WTC11 (cell line): ENCODE measurements around the gene EIF4H. TPM values are rescaled to one million over a fixed set of nuclear protein-coding genes. Genes with fewer than 3 reads are reported as not detected.

Experiments
- ATAC-seq: fragments of 200-7000 bp; cut with Tn5 transposase; 2 replicates; pipeline ENCODE4 v1.10.0; 2021; ENCODE audit warnings: mild to moderate bottlenecking, moderate library complexity
- CTCF ChIA-PET: fragments of 300-600 bp; sonication (Branson Sonifier 250); formaldehyde crosslinking; loops from one replicate; lab custom pipeline; 2021; ENCODE audit warnings: antibody characterized with exemption; lab: Charles Lee
- POLR2A ChIA-PET: fragments of 350-600 bp; sonication (Branson Sonifier 250); formaldehyde crosslinking; loops from one replicate; lab custom pipeline; 2021; ENCODE audit warnings: antibody characterized with exemption; lab: Charles Lee
- DNase-seq: peaks from one replicate; pipeline ENCODE4 v3.0.0; 2021; ENCODE audit warnings: low spot score
- H3K27ac Mint-ChIP-seq: 2 replicates; pipeline ENCODE4 v1.8.0; 2021; ENCODE audit warnings: mixed read lengths
- H3K27me3 Mint-ChIP-seq: 2 replicates; pipeline ENCODE4 v1.8.0; 2021; ENCODE audit warnings: low read depth, mild to moderate bottlenecking, moderate library complexity, mixed read lengths
- H3K36me3 Mint-ChIP-seq: 2 replicates; pipeline ENCODE4 v1.8.0; 2021; ENCODE audit warnings: mixed read lengths
- H3K4me1 Mint-ChIP-seq: 2 replicates; pipeline ENCODE4 v1.8.0; 2022; ENCODE audit warnings: mixed read lengths
- H3K4me3 Mint-ChIP-seq: 2 replicates; pipeline ENCODE4 v1.8.0; 2021; ENCODE audit warnings: mild to moderate bottlenecking, moderate library complexity, mixed read lengths
- H3K9me3 Mint-ChIP-seq: 2 replicates; pipeline ENCODE4 v1.8.0; 2021; ENCODE audit warnings: mixed read lengths
- CREB1 ChIP-seq: sonication (generic); formaldehyde crosslinking; IDR thresholded peaks from 2 replicates; pipeline ENCODE4 v1.8.0; 2023; ENCODE audit warnings: mild to moderate bottlenecking, missing genetic modification reagents
- CREM ChIP-seq: sonication (generic); formaldehyde crosslinking; IDR thresholded peaks from 2 replicates; pipeline ENCODE4 v1.8.1; 2022; ENCODE audit warnings: mild to moderate bottlenecking, missing genetic modification reagents, moderate library complexity
- HMGA2 ChIP-seq: fragments of 250-450 bp; sonication (Bioruptor Pico); IDR thresholded peaks from 2 replicates; pipeline ENCODE4 v1.4.0; 2021; ENCODE audit warnings: mild to moderate bottlenecking, moderate library complexity
- JUN ChIP-seq: sonication (generic); formaldehyde crosslinking; IDR thresholded peaks from 2 replicates; pipeline ENCODE4 v1.8.0; 2023; ENCODE audit warnings: mild to moderate bottlenecking, missing genetic modification reagents
- TEAD4 ChIP-seq: sonication (generic); formaldehyde crosslinking; IDR thresholded peaks from 2 replicates; pipeline ENCODE4 v1.8.0; 2022; ENCODE audit warnings: mild to moderate bottlenecking, missing genetic modification reagents
- ZNF396 ChIP-seq: fragments of 250-450 bp; sonication (Bioruptor Pico); IDR thresholded peaks from 2 replicates; pipeline ENCODE4 v1.8.0; 2021; ENCODE audit warnings: mild to moderate bottlenecking, moderate library complexity, borderline replicate concordance
- ZNF416 ChIP-seq: fragments of 250-450 bp; sonication (Bioruptor Pico); IDR thresholded peaks from 2 replicates; pipeline ENCODE4 v1.9.0; 2021; ENCODE audit warnings: mild to moderate bottlenecking, inconsistent platforms
- total RNA-seq: library from RNA; stranded (reverse); gene quantifications from 3 replicates; pipeline ENCODE4 v1.2.3, GENCODE V29; 2021
- TF ChIP-seq, protein P1 (sequence below): fragments of 250-450 bp; sonication (Bioruptor Pico); IDR thresholded peaks from 2 replicates; pipeline ENCODE4 v1.9.0; 2021; ENCODE audit warnings: moderate library complexity, mild to moderate bottlenecking, inconsistent platforms, borderline replicate concordance
- TF ChIP-seq, protein P2 (sequence below): fragments of 250-450 bp; sonication (Bioruptor Pico); IDR thresholded peaks from 2 replicates; pipeline ENCODE4 v1.9.0; 2021; ENCODE audit warnings: mild to moderate bottlenecking
- TF ChIP-seq, protein P3 (sequence below): sonication (generic); formaldehyde crosslinking; IDR thresholded peaks from 2 replicates; pipeline ENCODE4 v1.8.0; 2023; ENCODE audit warnings: missing genetic modification reagents, mild to moderate bottlenecking, borderline replicate concordance
- TF ChIP-seq, protein P4 (sequence below): sonication (generic); formaldehyde crosslinking; IDR thresholded peaks from 2 replicates; pipeline ENCODE4 v1.8.0; 2022; ENCODE audit warnings: mild to moderate bottlenecking, missing genetic modification reagents
- TF ChIP-seq, protein P5 (sequence below): sonication (generic); formaldehyde crosslinking; IDR thresholded peaks from 2 replicates; pipeline ENCODE4 v1.8.1; 2023; ENCODE audit warnings: mild to moderate bottlenecking, missing genetic modification reagents
- TF ChIP-seq, protein P6 (sequence below): sonication (generic); formaldehyde crosslinking; IDR thresholded peaks from 2 replicates; pipeline ENCODE4 v1.8.1; 2022; ENCODE audit warnings: missing genetic modification reagents, borderline replicate concordance
- TF ChIP-seq, protein P7 (sequence below): sonication (generic); formaldehyde crosslinking; IDR thresholded peaks from 2 replicates; pipeline ENCODE4 v1.8.0; 2023; ENCODE audit warnings: missing genetic modification reagents

Gene EIF4H
- total RNA-seq, 1 experiment from 2014 or later = 355 TPM

DNA sequence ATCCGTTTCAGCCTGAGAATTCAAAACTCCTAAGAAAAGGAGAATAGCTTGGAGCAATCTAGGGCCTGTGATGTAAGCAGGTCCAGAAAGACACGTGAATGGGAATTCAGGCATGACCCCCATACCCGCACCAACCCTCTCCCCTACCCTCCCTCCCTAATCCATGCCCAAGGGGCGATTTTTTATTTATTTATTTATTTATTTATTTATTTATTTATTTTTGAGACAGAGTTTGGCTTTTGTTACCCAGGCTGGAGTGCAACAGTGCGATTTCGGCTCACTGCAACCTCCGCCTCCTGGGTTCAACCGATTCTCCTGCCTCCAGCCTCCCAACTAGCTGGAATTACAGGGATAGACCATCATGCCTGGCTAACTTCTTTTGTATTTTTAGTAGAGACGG is 16.6 kb upstream of the EIF4H start:
- no peaks in the 10 kb centered on the region for H3K9me3 Mint-ChIP-seq
- POLR2A ChIA-PET = no interaction called here
- H3K4me3 Mint-ChIP-seq = no peak overlapping the region
- no peaks in the 10 kb centered on the region for H3K36me3 Mint-ChIP-seq
- no peak overlapping the region for H3K27ac Mint-ChIP-seq
- no peak for ATAC-seq
- CTCF ChIA-PET = interaction anchor here (1.1 to 1.8 kb wide), 2 partner anchors 19 to 90 kb away, joined by 3 read pairs; no protein-coding TSS in a partner anchor
- no peaks in the 10 kb centered on the region for H3K27me3 Mint-ChIP-seq
- no peak for DNase-seq
- no peaks in the 10 kb centered on the region; the same call in 1 of the 2 replicates for H3K4me1 Mint-ChIP-seq
- TF ChIP-seq TEAD4 (CRISPR knock-in tag) = no peak
- TF ChIP-seq, protein P1, sequence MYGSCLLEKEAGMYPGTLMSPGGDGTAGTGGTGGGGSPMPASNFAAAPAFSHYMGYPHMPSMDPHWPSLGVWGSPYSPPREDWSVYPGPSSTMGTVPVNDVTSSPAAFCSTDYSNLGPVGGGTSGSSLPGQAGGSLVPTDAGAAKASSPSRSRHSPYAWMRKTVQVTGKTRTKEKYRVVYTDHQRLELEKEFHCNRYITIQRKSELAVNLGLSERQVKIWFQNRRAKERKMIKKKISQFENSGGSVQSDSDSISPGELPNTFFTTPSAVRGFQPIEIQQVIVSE (CRISPR knock-in tag) = no peak
- TF ChIP-seq, protein P2, sequence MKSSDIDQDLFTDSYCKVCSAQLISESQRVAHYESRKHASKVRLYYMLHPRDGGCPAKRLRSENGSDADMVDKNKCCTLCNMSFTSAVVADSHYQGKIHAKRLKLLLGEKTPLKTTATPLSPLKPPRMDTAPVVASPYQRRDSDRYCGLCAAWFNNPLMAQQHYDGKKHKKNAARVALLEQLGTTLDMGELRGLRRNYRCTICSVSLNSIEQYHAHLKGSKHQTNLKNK = no peak
- TF ChIP-seq ZNF416 (CRISPR knock-in tag) = no peak
- TF ChIP-seq, protein P3, sequence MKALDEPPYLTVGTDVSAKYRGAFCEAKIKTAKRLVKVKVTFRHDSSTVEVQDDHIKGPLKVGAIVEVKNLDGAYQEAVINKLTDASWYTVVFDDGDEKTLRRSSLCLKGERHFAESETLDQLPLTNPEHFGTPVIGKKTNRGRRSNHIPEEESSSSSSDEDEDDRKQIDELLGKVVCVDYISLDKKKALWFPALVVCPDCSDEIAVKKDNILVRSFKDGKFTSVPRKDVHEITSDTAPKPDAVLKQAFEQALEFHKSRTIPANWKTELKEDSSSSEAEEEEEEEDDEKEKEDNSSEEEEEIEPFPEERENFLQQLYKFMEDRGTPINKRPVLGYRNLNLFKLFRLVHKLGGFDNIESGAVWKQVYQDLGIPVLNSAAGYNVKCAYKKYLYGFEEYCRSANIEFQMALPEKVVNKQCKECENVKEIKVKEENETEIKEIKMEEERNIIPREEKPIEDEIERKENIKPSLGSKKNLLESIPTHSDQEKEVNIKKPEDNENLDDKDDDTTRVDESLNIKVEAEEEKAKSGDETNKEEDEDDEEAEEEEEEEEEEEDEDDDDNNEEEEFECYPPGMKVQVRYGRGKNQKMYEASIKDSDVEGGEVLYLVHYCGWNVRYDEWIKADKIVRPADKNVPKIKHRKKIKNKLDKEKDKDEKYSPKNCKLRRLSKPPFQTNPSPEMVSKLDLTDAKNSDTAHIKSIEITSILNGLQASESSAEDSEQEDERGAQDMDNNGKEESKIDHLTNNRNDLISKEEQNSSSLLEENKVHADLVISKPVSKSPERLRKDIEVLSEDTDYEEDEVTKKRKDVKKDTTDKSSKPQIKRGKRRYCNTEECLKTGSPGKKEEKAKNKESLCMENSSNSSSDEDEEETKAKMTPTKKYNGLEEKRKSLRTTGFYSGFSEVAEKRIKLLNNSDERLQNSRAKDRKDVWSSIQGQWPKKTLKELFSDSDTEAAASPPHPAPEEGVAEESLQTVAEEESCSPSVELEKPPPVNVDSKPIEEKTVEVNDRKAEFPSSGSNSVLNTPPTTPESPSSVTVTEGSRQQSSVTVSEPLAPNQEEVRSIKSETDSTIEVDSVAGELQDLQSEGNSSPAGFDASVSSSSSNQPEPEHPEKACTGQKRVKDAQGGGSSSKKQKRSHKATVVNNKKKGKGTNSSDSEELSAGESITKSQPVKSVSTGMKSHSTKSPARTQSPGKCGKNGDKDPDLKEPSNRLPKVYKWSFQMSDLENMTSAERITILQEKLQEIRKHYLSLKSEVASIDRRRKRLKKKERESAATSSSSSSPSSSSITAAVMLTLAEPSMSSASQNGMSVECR (CRISPR knock-in tag) = no peak
- TF ChIP-seq, all 79 proteins: peak for 0

DNA sequence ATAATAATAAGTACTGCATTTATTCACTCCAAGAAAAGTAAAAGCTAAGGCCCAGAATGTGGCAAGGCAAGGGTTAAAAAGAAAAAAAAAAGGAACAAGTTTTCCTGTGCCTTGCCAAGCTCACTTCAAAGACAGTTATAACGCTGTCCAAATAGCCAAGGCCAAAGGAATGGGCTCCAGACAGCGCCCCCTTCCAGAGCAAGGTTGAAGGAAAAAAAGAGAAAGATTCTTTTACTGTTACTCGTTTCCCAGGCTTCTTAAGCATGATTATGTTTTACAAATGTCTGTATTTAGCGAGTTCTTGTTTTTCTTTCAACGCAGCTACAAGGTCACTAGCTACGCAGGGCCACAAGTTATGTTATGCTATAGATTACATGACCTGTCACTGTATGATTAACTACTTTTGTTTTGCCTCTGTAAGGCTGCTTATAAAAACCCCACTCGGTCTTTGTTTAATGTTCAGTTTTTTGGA is 9.1 kb upstream of the EIF4H start:
- 0 out of 2 replicates have a peak overlapping the region, but pooled peaks have one; percentile 65 for H3K27ac Mint-ChIP-seq
- H3K9me3 Mint-ChIP-seq = peaks cover 8% of the 10 kb centered on the region
- no peak overlapping the region for H3K4me3 Mint-ChIP-seq
- ATAC-seq = peak; percentile 62
- peaks cover 4% of the 10 kb centered on the region for H3K36me3 Mint-ChIP-seq
- CTCF ChIA-PET = interaction anchor here (0.5 to 2.8 kb wide), 19 partner anchors 9 to 138 kb away, joined by 3 to 14 read pairs (median 5); partner anchors contain the start of genes EIF4H and LIMK1
- TF ChIP-seq, protein P4, sequence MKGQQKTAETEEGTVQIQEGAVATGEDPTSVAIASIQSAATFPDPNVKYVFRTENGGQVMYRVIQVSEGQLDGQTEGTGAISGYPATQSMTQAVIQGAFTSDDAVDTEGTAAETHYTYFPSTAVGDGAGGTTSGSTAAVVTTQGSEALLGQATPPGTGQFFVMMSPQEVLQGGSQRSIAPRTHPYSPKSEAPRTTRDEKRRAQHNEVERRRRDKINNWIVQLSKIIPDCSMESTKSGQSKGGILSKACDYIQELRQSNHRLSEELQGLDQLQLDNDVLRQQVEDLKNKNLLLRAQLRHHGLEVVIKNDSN = no peak
- TF ChIP-seq, protein P5, sequence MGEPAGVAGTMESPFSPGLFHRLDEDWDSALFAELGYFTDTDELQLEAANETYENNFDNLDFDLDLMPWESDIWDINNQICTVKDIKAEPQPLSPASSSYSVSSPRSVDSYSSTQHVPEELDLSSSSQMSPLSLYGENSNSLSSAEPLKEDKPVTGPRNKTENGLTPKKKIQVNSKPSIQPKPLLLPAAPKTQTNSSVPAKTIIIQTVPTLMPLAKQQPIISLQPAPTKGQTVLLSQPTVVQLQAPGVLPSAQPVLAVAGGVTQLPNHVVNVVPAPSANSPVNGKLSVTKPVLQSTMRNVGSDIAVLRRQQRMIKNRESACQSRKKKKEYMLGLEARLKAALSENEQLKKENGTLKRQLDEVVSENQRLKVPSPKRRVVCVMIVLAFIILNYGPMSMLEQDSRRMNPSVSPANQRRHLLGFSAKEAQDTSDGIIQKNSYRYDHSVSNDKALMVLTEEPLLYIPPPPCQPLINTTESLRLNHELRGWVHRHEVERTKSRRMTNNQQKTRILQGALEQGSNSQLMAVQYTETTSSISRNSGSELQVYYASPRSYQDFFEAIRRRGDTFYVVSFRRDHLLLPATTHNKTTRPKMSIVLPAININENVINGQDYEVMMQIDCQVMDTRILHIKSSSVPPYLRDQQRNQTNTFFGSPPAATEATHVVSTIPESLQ (CRISPR knock-in tag) = no peak
- TF ChIP-seq CREB1 (CRISPR knock-in tag) (no peak), ZNF396 (CRISPR knock-in tag) (no peak), TEAD4 (CRISPR knock-in tag) (no peak), JUN (CRISPR knock-in tag) (no peak), CREM (no peak), HMGA2 (CRISPR knock-in tag) (no peak)
- TF ChIP-seq, protein P6, sequence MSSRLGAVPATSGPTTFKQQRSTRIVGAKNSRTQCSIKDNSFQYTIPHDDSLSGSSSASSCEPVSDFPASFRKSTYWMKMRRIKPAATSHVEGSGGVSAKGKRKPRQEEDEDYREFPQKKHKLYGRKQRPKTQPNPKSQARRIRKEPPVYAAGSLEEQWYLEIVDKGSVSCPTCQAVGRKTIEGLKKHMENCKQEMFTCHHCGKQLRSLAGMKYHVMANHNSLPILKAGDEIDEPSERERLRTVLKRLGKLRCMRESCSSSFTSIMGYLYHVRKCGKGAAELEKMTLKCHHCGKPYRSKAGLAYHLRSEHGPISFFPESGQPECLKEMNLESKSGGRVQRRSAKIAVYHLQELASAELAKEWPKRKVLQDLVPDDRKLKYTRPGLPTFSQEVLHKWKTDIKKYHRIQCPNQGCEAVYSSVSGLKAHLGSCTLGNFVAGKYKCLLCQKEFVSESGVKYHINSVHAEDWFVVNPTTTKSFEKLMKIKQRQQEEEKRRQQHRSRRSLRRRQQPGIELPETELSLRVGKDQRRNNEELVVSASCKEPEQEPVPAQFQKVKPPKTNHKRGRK = no peak
- TF ChIP-seq, protein P7, sequence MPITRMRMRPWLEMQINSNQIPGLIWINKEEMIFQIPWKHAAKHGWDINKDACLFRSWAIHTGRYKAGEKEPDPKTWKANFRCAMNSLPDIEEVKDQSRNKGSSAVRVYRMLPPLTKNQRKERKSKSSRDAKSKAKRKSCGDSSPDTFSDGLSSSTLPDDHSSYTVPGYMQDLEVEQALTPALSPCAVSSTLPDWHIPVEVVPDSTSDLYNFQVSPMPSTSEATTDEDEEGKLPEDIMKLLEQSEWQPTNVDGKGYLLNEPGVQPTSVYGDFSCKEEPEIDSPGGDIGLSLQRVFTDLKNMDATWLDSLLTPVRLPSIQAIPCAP (CRISPR knock-in tag) = no peak
- POLR2A ChIA-PET = no interaction called here
- 0 out of 2 replicates have a peak, but pooled peaks cover 4% of the 10 kb centered on the region for H3K4me1 Mint-ChIP-seq
- peak; percentile 49 for DNase-seq
- H3K27me3 Mint-ChIP-seq = no peaks in the 10 kb centered on the region
